GM18511 (cell line): ENCODE data around the gene MAGEA1.
A peak's percentile ranks its signal among the peaks of the same experiment; 100 is the strongest.
"Not testable (repeated sequence)": the region's sequence is repeated elsewhere in the genome, so short reads cannot be mapped to it uniquely, and the experiment has no call there.

Experiments used
- ATAC-seq: cut with Tn5 transposase; IDR thresholded peaks from one replicate; pipeline ENCODE4 v1.9.1; 2021; ENCODE audit warnings: mild to moderate bottlenecking, moderate library complexity; ENCODE audit not compliant: unreplicated experiment

MAGEA1 gene, protein sequence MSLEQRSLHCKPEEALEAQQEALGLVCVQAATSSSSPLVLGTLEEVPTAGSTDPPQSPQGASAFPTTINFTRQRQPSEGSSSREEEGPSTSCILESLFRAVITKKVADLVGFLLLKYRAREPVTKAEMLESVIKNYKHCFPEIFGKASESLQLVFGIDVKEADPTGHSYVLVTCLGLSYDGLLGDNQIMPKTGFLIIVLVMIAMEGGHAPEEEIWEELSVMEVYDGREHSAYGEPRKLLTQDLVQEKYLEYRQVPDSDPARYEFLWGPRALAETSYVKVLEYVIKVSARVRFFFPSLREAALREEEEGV

GRCh38 chrX:153179131-153179530 lies at the start of gene MAGEA1:
Gene MAGEA1, plus strand, starts transcription at chrX:153179284. Its CDS starts 3,106 bp downstream, at chrX:153182390.
- ATAC-seq: no peak

GRCh38 chrX:153132924-153133323 lies 46.2 kb upstream of the MAGEA1 start:
- ATAC-seq: not testable (repeated sequence)

- ATAC-seq: not testable (repeated sequence)
Measured at GRCh38 chrX:153139074-153139473, 40.0 kb upstream of the MAGEA1 start.

GRCh38 chrX:153146288-153146687 lies 32.8 kb upstream of the MAGEA1 start:
- not testable (repeated sequence) for ATAC-seq

GRCh38 chrX:153153516-153153915 lies 25.6 kb upstream of the MAGEA1 start:
- ATAC-seq: no peak

- no peak for ATAC-seq
Measured at GRCh38 chrX:153157450-153157849, 21.6 kb upstream of the MAGEA1 start.

DNA sequence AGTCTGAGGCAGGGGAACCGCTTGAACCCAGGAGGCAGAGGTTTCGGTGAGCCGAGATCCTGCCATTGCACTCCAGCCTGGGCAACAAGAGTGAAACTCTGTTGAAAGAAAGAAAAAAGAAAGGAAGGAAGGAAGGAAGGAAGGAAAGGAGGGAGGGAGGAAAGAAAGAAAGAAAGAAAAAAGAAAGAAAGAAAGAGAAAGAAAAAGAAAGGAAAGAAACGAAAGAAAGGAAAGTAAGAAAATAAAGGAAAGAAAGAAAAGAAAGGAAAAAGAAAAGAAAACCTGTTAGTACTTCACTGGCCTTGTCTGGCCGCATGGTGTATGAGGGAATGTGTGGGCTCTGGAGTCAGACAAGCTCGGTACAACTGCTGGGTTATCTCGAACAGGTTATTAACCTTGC lies 20.8 kb upstream of the MAGEA1 start:
- ATAC-seq: no peak

- no peak for ATAC-seq
Measured at GRCh38 chrX:153161952-153162351, 17.1 kb upstream of the MAGEA1 start.

DNA sequence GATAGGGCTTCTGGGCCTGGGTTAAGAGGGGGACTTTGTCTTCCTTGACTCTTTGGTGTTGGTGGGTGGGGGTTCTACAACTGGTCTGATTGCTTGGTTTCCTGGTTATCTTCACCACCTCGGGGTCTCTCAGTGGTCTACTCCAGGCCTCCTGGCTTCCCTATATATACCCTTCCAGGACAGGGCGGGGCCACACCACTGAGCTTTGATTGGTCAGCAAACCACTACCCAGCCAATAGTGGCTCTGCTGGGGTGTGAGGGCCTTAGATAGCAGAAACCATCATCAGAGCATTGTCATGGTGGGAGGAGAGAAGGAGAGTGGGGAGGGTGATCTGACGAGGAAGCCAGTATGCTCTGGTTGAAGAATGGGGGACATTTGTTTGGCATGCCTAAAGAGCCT lies 14.4 kb upstream of the MAGEA1 start:
- no peak for ATAC-seq

GRCh38 chrX:153168423-153168822 lies 10.7 kb upstream of the MAGEA1 start:
- not testable (repeated sequence) for ATAC-seq

GRCh38 chrX:153181822-153182221 lies 2.7 kb downstream of the MAGEA1 start:
- no peak for ATAC-seq

DNA sequence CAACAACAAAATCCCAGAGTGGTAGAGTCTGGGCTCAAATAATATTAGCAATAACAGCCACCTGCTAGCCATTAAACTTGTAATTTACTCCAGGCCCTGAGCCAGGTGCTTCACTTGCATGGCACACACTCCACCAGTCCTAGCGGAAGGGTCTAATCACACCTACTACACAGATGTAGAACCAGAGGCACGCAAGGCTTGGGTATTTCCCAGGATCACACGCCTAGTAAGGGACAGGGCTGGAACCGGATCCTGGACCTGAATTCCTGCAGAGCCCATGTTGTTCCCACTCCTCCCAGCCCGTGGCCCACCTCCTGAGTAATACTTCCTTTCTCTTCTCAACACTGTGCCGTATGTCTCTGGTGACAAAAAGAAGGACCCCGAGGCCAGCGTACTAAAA lies 5.7 kb downstream of the MAGEA1 start:
- no peak for ATAC-seq

DNA sequence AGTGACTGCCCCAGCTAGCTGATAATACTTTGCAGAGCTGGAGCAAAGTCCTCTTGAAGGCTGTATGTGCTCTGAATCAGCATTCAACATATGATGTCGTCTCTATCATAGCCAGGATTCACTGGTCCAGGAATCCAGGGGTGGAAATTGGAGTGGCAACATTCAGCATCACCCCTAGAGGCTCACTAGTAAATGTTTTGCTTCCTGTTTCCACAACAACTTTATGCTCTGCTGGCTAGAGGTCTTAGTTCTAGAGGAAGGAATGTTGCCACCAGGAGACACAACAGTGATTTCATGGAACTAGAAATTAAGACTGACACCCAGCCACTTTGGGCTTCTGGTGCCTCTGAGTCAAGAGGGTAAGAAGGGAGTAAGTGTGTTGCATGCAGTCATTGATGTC lies 11.3 kb downstream of the MAGEA1 start:
- no peak for ATAC-seq

- ATAC-seq: no peak
Measured at GRCh38 chrX:153200462-153200861, 21.4 kb downstream of the MAGEA1 start.

- no peak for ATAC-seq
Measured at GRCh38 chrX:153206425-153207046, 27.5 kb downstream of the MAGEA1 start.

DNA sequence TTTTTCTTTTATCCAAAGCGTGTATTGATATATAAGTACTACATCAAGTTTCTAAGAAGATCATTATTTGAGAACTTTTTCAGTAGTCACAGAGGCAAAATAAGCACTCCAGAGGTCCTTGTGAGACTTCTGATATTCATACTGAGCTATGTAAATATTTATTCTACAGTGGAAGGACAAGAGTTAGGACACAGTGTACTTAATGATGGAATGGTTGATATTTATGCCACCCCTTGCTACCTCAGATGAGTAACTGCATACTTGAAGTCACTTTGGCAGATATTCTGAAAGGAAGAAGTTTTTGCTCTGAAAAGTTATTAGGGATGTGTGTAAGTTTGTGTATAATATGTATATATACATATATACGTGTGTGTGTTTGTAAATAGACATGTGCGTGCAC lies 30.3 kb downstream of the MAGEA1 start:
- ATAC-seq: no peak

- peak; percentile 89 for ATAC-seq
Measured at GRCh38 chrX:153214934-153215333, 35.9 kb downstream of the MAGEA1 start.

DNA sequence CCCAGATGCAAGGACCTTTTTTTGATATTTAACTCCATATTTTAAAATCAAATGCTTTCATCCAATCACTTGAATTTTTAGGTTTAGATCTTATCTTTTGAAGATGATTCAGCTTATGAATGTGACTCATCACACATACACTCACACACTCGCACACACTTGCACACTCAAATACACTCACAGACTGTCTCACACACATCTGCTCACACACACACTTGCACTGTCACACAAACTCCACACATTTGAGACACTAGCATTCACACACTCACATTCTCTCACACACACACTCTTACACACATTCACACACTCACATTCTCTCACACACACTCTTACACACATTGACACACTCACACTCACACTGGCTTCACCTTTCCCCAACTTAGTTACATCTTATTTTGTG lies 37.8 kb downstream of the MAGEA1 start:
- no peak for ATAC-seq

DNA sequence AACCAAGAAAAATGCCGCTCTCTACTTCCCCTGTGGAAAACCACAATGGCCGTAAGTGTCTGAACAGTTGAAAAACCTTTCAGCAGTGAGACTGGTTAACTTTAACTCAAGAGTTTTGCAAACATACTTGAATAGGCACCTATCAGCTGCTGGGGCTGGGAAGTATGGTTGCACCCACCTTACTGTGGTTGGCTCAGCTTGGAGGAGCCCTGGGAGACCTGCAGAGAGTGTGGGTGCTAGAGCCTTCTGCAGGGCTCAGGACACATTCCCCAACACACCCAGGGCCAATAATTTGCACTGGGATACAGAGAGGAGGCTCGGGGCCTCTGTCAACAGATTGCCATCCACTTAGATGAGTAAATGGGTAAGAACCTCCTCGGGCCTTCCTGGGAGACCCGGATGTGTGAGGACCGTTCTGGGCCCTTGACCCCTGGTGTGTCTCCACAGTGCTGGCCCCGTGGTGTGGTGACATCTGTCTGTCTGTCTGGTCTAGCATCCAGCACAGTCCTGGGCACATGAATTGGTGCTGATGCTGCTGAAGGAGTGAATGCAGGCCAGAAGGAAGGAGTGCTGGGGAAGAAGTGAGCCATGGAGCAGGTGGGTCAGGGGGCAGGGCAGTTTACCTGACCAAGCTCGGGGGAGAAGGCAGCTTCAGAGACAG lies 46.5 kb downstream of the MAGEA1 start:
- ATAC-seq: no peak

DNA sequence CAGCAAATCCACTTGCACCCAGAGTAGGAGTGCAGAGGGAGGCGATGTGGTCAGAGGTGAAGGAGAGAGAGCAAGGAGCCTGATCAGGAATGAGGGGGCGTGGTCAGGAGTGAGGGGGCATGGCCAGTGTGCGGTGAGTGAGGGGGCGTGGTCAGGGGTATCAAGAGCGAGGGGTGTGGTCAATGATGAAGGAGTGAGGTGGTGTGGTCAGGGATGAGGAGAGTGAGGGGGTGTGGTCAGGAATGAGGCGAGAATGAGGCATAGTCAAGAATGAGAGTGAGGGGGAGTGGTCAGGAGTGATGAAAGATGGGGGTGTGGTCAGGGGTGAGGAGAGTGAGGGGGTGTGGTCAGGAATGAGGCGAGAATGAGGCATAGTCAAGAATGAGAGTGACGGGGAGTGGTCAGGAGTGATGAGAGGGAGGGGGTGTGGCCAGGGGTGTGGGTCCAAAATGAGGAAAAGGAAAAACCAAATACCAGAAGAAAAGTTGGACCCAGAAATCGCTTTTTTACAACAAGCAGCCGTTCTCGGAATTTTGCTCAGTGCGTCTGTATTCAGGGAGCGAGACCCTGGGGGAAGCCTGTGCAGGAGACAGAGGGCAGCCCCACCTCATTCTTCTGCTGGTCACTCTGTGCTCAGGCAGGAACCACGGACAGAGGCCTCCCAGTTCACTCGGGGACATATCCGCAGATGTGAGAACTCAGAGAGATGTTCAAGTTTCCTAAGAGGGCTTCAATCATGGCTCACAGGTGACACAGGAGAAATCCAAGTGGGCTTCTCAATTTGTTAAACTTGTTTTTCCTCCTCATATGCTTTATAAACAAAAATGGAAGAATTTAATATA lies 47.5 kb downstream of the MAGEA1 start:
- no peak for ATAC-seq
